ENCODE measurements around the gene ECHDC3.

DNA sequence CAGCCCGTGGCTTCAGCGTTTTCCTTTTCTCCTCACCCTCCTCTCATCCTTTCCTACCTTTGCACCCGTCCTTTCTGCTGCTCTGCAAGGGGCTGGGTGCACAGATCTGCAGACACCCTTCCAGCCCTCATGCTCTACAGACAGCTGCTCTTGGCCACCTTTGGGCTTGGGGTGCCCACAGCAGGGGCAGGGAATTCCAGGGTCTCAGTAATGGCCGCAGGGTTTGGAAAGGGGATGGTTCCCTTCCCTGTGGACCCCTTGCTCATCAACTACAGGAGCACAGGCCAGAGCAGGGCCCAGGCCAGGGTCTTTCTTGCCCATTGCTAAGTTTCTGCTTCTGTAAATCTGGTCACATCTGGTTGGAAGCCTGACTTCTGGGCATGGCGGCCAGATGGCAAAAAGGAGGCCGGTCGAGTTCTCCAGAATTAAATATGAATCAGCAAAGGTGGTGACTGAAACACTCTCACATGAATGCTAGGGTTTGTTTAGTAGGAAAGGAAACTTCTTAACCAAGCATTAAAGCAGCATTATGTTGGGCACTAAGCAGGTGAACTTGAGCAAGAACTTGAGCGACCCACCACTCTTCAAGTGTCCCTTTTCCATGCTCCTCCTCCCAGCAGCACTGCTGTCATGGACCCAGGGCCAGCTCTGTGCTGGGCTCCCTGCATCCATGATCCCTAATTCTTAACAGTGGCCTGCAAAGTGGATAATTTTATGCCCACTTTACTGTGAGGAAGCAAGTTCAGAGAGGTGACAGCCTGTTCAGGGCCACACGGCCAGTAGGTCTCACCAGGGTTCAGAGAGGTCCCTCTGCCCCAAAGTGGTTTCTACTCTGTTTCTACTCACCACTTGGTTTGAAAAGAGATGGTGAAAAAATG lies 1.5 kb downstream of the ECHDC3 start:
- TF ChIP-seq CTCF (conservative IDR thresholded peaks at IDR 0.05) (no peak), ZFX (IDR thresholded peaks at IDR 0.05) (no peak)
